IMR-90 (cell line): ENCODE measurements around the gene ROCK2. TPM values are rescaled to one million over a fixed set of nuclear protein-coding genes. Genes with fewer than 3 reads are reported as not detected.

Source experiments
- ATAC-seq: fragments of 200-7000 bp; cut with Tn5 transposase; 2 replicates; pipeline ENCODE4 v1.9.1; 2020; ENCODE audit warnings: low read depth, mild to moderate bottlenecking, moderate library complexity
- BruUV-seq: library from RNA; stranded (reverse); fragments of 400-500 nt; replicated peaks from 2 replicates; lab custom pipeline; 2021; lab: Mats Ljungman, UMichigan
- CTCF ChIA-PET: fragments of 300-600 bp; formaldehyde crosslinking; extraction: SDS; loops from one replicate; lab custom pipeline; 2021; ENCODE audit warnings: antibody characterized with exemption; lab: Yijun Ruan, JAX
- POLR2A ChIA-PET: fragments of 300-600 bp; sonication (Branson Sonifier 250); formaldehyde crosslinking; loops from one replicate; lab custom pipeline; 2022; ENCODE audit warnings: antibody characterized with exemption; ENCODE audit not compliant: unreplicated experiment; lab: Charles Lee
- DNase-seq: peaks from one replicate; pipeline ENCODE4 v3.0.0; 2013
- H2AFZ ChIP-seq: replicated peaks from 2 replicates; pipeline ENCODE3; 2013; ENCODE audit warnings: low read length, mild to moderate bottlenecking; ENCODE audit not compliant: poor library complexity
- H2AK5ac ChIP-seq: 2 replicates; pipeline ENCODE4 v1.6.1; 2013; ENCODE audit warnings: low read depth, low read length, inconsistent platforms
- H2AK9ac ChIP-seq: replicated peaks from 2 replicates; pipeline ENCODE3; 2013; ENCODE audit warnings: mild to moderate bottlenecking, low read depth, low read length, moderate library complexity; ENCODE audit not compliant: poor library complexity
- H2BK120ac ChIP-seq: 2 replicates; pipeline ENCODE4 v1.6.1; 2013; ENCODE audit warnings: low read depth, low read length, inconsistent platforms
- H2BK15ac ChIP-seq: 3 replicates; pipeline ENCODE4 v1.6.1; 2013; ENCODE audit warnings: low read depth, low read length, inconsistent platforms
- H2BK20ac ChIP-seq: 2 replicates; pipeline ENCODE4 v1.6.1; 2013; ENCODE audit warnings: low read depth, mild to moderate bottlenecking, inconsistent platforms, low read length, moderate library complexity
- H2BK5ac ChIP-seq: 2 replicates; pipeline ENCODE4 v1.6.1; 2013; ENCODE audit warnings: mild to moderate bottlenecking, low read depth, low read length, inconsistent platforms; ENCODE audit not compliant: poor library complexity, severe bottlenecking
- H3K14ac ChIP-seq: replicated peaks from 2 replicates; pipeline ENCODE4 v1.6.1; 2013; ENCODE audit warnings: low read depth, low read length, inconsistent platforms
- H3K18ac ChIP-seq: 2 replicates; pipeline ENCODE4 v1.6.1; 2013; ENCODE audit warnings: low read depth, low read length, control low read depth
- H3K23ac ChIP-seq: 2 replicates; pipeline ENCODE4 v1.6.1; 2013; ENCODE audit warnings: low read depth, low read length, inconsistent platforms
- H3K27ac ChIP-seq: 2 replicates; pipeline ENCODE4 v1.5.1; 2013; ENCODE audit warnings: mild to moderate bottlenecking, control low read depth, low read length; ENCODE audit not compliant: insufficient read depth
- H3K27me3 ChIP-seq: 2 replicates; pipeline ENCODE4 v1.6.1; 2013; ENCODE audit warnings: low read length; ENCODE audit not compliant: control insufficient read depth, insufficient read depth
- H3K36me3 ChIP-seq: 2 replicates; pipeline ENCODE4 v1.6.1; 2013; ENCODE audit warnings: low read length, mixed read lengths; ENCODE audit not compliant: control insufficient read depth, insufficient read depth
- H3K4ac ChIP-seq: 2 replicates; pipeline ENCODE4 v1.6.1; 2013; ENCODE audit warnings: low read depth, low read length, inconsistent platforms
- H3K4me1 ChIP-seq: 2 replicates; pipeline ENCODE4 v1.6.1; 2013; ENCODE audit warnings: low read length, mixed read lengths; ENCODE audit not compliant: control insufficient read depth, insufficient read depth
- H3K4me2 ChIP-seq: 2 replicates; pipeline ENCODE4 v1.6.1; 2013; ENCODE audit warnings: low read depth, mild to moderate bottlenecking, control low read depth, low read length, moderate library complexity
- H3K4me3 ChIP-seq: 2 replicates; pipeline ENCODE4 v1.5.1; 2013; ENCODE audit warnings: low read depth, mild to moderate bottlenecking, control low read depth, low read length, moderate library complexity; ENCODE audit not compliant: insufficient read depth
- H3K56ac ChIP-seq: 2 replicates; pipeline ENCODE4 v1.6.1; 2013; ENCODE audit warnings: low read length, inconsistent platforms; ENCODE audit not compliant: insufficient read depth; ENCODE audit errors: extremely low read depth
- H3K79me1 ChIP-seq, 2 experiments: 2 replicates each; pipeline ENCODE4 v1.6.1; 2013; ENCODE audit warnings: low read length in 2 of 2, inconsistent platforms in 1 of 2, low read depth in 1 of 2
- H3K9ac ChIP-seq: 2 replicates; pipeline ENCODE4 v1.6.1; 2013; ENCODE audit warnings: low read depth, low read length, control low read depth
- H3K9me1 ChIP-seq: 2 replicates; pipeline ENCODE4 v1.6.1; 2013; ENCODE audit warnings: low read length, inconsistent platforms; ENCODE audit not compliant: insufficient read depth
- H3K9me3 ChIP-seq: 2 replicates; pipeline ENCODE4 v1.6.1; 2013; ENCODE audit warnings: low read length; ENCODE audit not compliant: control insufficient read depth, insufficient read depth
- H4K20me1 ChIP-seq: 2 replicates; pipeline ENCODE4 v1.6.1; 2013; ENCODE audit warnings: low read length, inconsistent platforms; ENCODE audit not compliant: insufficient read depth
- H4K5ac ChIP-seq: 2 replicates; pipeline ENCODE4 v1.6.1; 2013; ENCODE audit warnings: mild to moderate bottlenecking, low read depth, low read length, control low read depth
- H4K8ac ChIP-seq, 2 experiments: 2 replicates each; pipeline ENCODE4 v1.6.1; 2013; ENCODE audit warnings: low read depth in 2 of 2, low read length in 2 of 2, control low read depth in 1 of 2, inconsistent platforms in 1 of 2
- H4K91ac ChIP-seq: 2 replicates; pipeline ENCODE4 v1.6.1; 2013; ENCODE audit warnings: low read depth, low read length, inconsistent platforms; ENCODE audit not compliant: insufficient read depth
- BHLHE40 ChIP-seq: fragments of 150-350 bp; IDR thresholded peaks from 2 replicates; pipeline ENCODE4 v1.6.1; 2016; ENCODE audit warnings: mild to moderate bottlenecking, low read depth, low read length
- CEBPB ChIP-seq: IDR thresholded peaks from 2 replicates; pipeline ENCODE4 v1.6.1; 2012; ENCODE audit warnings: low read depth, low read length, improper control_type of control experiment
- CHD1 ChIP-seq: IDR thresholded peaks from 2 replicates; pipeline ENCODE4 v1.6.1; 2012; ENCODE audit warnings: low read depth, low read length, improper control_type of control experiment
- FOS ChIP-seq: fragments of 150-350 bp; IDR thresholded peaks from 2 replicates; pipeline ENCODE4 v1.6.1; 2016; ENCODE audit warnings: low read depth, low read length
- MAFK ChIP-seq: IDR thresholded peaks from 2 replicates; pipeline ENCODE4 v1.6.1; 2012; ENCODE audit warnings: low read depth, low read length, improper control_type of control experiment
- MAZ ChIP-seq: IDR thresholded peaks from 2 replicates; pipeline ENCODE4 v1.6.1; 2012; ENCODE audit warnings: low read depth, mild to moderate bottlenecking, low read length, improper control_type of control experiment, moderate library complexity, borderline replicate concordance
- MXI1 ChIP-seq: IDR thresholded peaks from 2 replicates; pipeline ENCODE4 v1.6.1; 2012; ENCODE audit warnings: low read depth, mild to moderate bottlenecking, low read length, moderate library complexity, borderline replicate concordance
- NFE2L2 ChIP-seq: fragments of 150-350 bp; IDR thresholded peaks from 2 replicates; pipeline ENCODE4 v1.6.1; 2016; ENCODE audit warnings: low read depth, mild to moderate bottlenecking, low read length
- POLR2A ChIP-seq: IDR thresholded peaks from 2 replicates; pipeline ENCODE4 v1.6.1; 2012; ENCODE audit warnings: mild to moderate bottlenecking, low read depth, low read length
- RAD21 ChIP-seq: IDR thresholded peaks from 2 replicates; pipeline ENCODE4 v1.6.1; 2012; ENCODE audit warnings: low read length, improper control_type of control experiment
- RCOR1 ChIP-seq: IDR thresholded peaks from 2 replicates; pipeline ENCODE4 v1.6.1; 2012; ENCODE audit warnings: mild to moderate bottlenecking, low read length, improper control_type of control experiment; ENCODE audit not compliant: insufficient replicate concordance
- RFX5 ChIP-seq: IDR thresholded peaks from 2 replicates; pipeline ENCODE4 v1.8.0; 2012; ENCODE audit warnings: low read depth, mild to moderate bottlenecking, low read length, moderate library complexity
- SMC3 ChIP-seq: fragments of 150-350 bp; IDR thresholded peaks from 2 replicates; pipeline ENCODE4 v1.6.1; 2016; ENCODE audit warnings: low read depth, mild to moderate bottlenecking, antibody characterized with exemption, low read length, moderate library complexity
- dilution Hi-C: fragments of 300-500 bp; cut with HindIII; formaldehyde crosslinking; loops from one replicate; pipeline ENCODE4 v1.14.3; 2018; ENCODE audit warnings: low sequenced_read_pairs; ENCODE audit not compliant: unreplicated experiment
- in situ Hi-C: fragments of 300-500 bp; cut with MboI; formaldehyde crosslinking; loops from 3 replicates; pipeline ENCODE4 v1.14.3; 2019; ENCODE audit warnings: low sequenced_read_pairs, inconsistent platforms, mixed read lengths
- intact Hi-C: fragments of 100-400 bp; cut with micrococcal nuclease; formaldehyde crosslinking; loops from 2 replicates; pipeline ENCODE4 v1.10.0; 2022
- polyA plus RNA-seq, 3 experiments: library from polyadenylated mRNA; depleted of rRNA; stranded (reverse); fragments of >200 nt; gene quantifications; 2 replicates each; pipeline ENCODE4 v1.2.3, GENCODE V29; 2012; ENCODE audit warnings: low replicate concordance in 1 of 3
- total RNA-seq: library from RNA; depleted of rRNA; stranded (reverse); fragments of >200 nt; gene quantifications from 2 replicates; pipeline ENCODE4 v1.2.3, GENCODE V29; 2012
- TF ChIP-seq, protein P1 (sequence below): conservative IDR thresholded peaks from 2 replicates; pipeline ENCODE4 v1.5.1; 2012; ENCODE audit warnings: mild to moderate bottlenecking, low read depth, low read length, improper control_type of control experiment
- TF ChIP-seq, protein P2 (sequence below): fragments of 150-350 bp; IDR thresholded peaks from 2 replicates; pipeline ENCODE4 v1.6.1; 2017; ENCODE audit warnings: mild to moderate bottlenecking, antibody characterized with exemption, low read length, low read depth
- TF ChIP-seq, protein P3 (sequence below): fragments of 150-350 bp; IDR thresholded peaks from 2 replicates; pipeline ENCODE4 v1.6.1; 2016; ENCODE audit warnings: low read depth, mild to moderate bottlenecking, low read length, moderate library complexity, borderline replicate concordance

The ROCK2 gene
- total and polyA plus RNA-seq, 2 of the 4 experiments (the other 2 are of a cell fraction), result 9.0 to 28.3 TPM

DNA sequence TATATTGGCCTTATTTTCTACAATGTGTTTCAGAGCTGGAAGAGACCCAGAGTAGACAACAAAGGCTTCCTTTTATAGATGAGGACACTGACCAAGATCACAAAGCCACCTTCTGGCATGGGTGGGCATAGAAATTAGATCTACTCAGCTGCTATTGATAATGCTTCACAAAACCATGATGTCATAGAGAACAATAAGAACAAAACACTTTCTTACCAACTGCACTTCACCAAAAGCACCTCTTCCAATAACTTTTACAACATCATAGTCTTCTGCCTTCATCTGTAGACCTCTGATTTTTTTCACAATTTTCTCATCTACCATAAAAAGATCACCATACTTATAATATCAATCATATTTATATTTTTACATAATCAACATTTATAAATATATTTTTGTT, 58.1 kb downstream of the ROCK2 start:
- H3K4ac ChIP-seq, result no peak overlapping the region
- intact Hi-C loops (no loop called here), in situ Hi-C loops (no loop called here), dilution Hi-C loops (no loop called here)
- ATAC-seq (no peak), DNase-seq (no peak)
- no peak overlapping the region for H2BK5ac ChIP-seq
- POLR2A ChIA-PET, result no interaction called here
- H3K23ac ChIP-seq, result no peak overlapping the region
- H2AK9ac ChIP-seq, result no peak overlapping the region
- no peak overlapping the region for H3K4me2 ChIP-seq
- no peaks in the 10 kb centered on the region for H3K9me3 ChIP-seq
- no peaks in the 10 kb centered on the region for H3K4me1 ChIP-seq
- TF ChIP-seq, protein P1, sequence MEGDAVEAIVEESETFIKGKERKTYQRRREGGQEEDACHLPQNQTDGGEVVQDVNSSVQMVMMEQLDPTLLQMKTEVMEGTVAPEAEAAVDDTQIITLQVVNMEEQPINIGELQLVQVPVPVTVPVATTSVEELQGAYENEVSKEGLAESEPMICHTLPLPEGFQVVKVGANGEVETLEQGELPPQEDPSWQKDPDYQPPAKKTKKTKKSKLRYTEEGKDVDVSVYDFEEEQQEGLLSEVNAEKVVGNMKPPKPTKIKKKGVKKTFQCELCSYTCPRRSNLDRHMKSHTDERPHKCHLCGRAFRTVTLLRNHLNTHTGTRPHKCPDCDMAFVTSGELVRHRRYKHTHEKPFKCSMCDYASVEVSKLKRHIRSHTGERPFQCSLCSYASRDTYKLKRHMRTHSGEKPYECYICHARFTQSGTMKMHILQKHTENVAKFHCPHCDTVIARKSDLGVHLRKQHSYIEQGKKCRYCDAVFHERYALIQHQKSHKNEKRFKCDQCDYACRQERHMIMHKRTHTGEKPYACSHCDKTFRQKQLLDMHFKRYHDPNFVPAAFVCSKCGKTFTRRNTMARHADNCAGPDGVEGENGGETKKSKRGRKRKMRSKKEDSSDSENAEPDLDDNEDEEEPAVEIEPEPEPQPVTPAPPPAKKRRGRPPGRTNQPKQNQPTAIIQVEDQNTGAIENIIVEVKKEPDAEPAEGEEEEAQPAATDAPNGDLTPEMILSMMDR, result no peak
- TF ChIP-seq FOS (no peak), MAZ (no peak), RAD21 (no peak), CHD1 (no peak), POLR2A (no peak), CEBPB (no peak), NFE2L2 (no peak), RCOR1 (no peak), SMC3 (no peak), MAFK (no peak), RFX5 (no peak), MXI1 (no peak), BHLHE40 (no peak)
- TF ChIP-seq, protein P2, sequence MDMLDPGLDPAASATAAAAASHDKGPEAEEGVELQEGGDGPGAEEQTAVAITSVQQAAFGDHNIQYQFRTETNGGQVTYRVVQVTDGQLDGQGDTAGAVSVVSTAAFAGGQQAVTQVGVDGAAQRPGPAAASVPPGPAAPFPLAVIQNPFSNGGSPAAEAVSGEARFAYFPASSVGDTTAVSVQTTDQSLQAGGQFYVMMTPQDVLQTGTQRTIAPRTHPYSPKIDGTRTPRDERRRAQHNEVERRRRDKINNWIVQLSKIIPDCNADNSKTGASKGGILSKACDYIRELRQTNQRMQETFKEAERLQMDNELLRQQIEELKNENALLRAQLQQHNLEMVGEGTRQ, result no peak
- TF ChIP-seq, protein P3, sequence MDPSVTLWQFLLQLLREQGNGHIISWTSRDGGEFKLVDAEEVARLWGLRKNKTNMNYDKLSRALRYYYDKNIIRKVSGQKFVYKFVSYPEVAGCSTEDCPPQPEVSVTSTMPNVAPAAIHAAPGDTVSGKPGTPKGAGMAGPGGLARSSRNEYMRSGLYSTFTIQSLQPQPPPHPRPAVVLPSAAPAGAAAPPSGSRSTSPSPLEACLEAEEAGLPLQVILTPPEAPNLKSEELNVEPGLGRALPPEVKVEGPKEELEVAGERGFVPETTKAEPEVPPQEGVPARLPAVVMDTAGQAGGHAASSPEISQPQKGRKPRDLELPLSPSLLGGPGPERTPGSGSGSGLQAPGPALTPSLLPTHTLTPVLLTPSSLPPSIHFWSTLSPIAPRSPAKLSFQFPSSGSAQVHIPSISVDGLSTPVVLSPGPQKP, result no peak
- no peak overlapping the region for H3K18ac ChIP-seq
- peaks cover 39% of the 10 kb centered on the region for H4K20me1 ChIP-seq
- no peak overlapping the region for H2BK120ac ChIP-seq
- BruUV-seq, result no TSS peak
- no peak overlapping the region for H3K4me3 ChIP-seq
- H4K8ac ChIP-seq, result no peak overlapping the region
- H3K9me1 ChIP-seq, result no peaks in the 10 kb centered on the region
- H3K9ac ChIP-seq, result no peak overlapping the region
- no peak overlapping the region for H2AFZ ChIP-seq
- H3K79me1 ChIP-seq, result peaks cover 17 to 53% of the 10 kb centered on the region in 2 experiments
- H4K91ac ChIP-seq, result no peak overlapping the region
- H2BK20ac ChIP-seq, result no peak overlapping the region
- H3K27ac ChIP-seq, result no peak overlapping the region
- H3K27me3 ChIP-seq, result no peaks in the 10 kb centered on the region
- no peak overlapping the region for H3K56ac ChIP-seq
- H2BK15ac ChIP-seq, result no peak overlapping the region
- H4K5ac ChIP-seq, result no peak overlapping the region
- CTCF ChIA-PET, result interaction anchor here (0.6 to 1.1 kb wide), 2 partner anchors 125 to 1507 kb away, joined by 3 to 4 read pairs; no protein-coding TSS in a partner anchor
- peaks cover 10% of the 10 kb centered on the region for H3K36me3 ChIP-seq
- no peak overlapping the region for H3K14ac ChIP-seq
- no peak overlapping the region for H2AK5ac ChIP-seq
